ENCODE measurements around the gene FRAS1. TPM values are rescaled to one million over a fixed set of nuclear protein-coding genes. Genes with fewer than 3 reads are reported as not detected.
A peak's percentile ranks its signal among the peaks of the same experiment; 100 is the strongest.

The FRAS1 gene
- total and polyA plus RNA-seq, 2 donors (not counting 1 experiment from before 2014, with no cell fraction given) = 0.30 to 0.66 TPM

- H3K4me2 ChIP-seq (ENCODE audit: extremely low read depth, insufficient read depth, low read length) = no peak overlapping the region
- DNase-seq (ENCODE audit: low read depth in 2 of 2) = no peak
- no peak overlapping the region for H3K4me3 ChIP-seq (replicated peaks in 1 of 4; ENCODE audit: control extremely low read depth in 1 of 4, insufficient read depth in 1 of 4, low read depth in 3 of 4, low read length in 4 of 4)
- H3K9ac ChIP-seq (ENCODE audit: insufficient read depth, low read length) = no peak overlapping the region
- H3K36me3 ChIP-seq (ENCODE audit: control insufficient read depth, insufficient read depth, low read length) = no peaks in the 10 kb centered on the region
- no peak overlapping the region for H3K27ac ChIP-seq (ENCODE audit: insufficient read depth, low read length)
- no peaks in the 10 kb centered on the region for H3K27me3 ChIP-seq (ENCODE audit: control insufficient read depth, insufficient read depth, low read length)
- H4K20me1 ChIP-seq (ENCODE audit: control insufficient read depth, extremely low read depth, insufficient read depth, low read length) = no peaks in the 10 kb centered on the region
- TF ChIP-seq CTCF (conservative IDR thresholded peaks at IDR 0.05 in 1 of 2, IDR thresholded peaks at IDR 0.05 in 1 of 2; ENCODE audit: low read depth in 1 of 2, low read length in 2 of 2) = no peak
- TF ChIP-seq EZH2 (IDR thresholded peaks at IDR 0.05; ENCODE audit: low read length, missing control alignments) = no peak
- H3K79me2 ChIP-seq (ENCODE audit: control insufficient read depth, insufficient read depth, low read length) = no peaks in the 10 kb centered on the region
- H3K9me3 ChIP-seq (ENCODE audit: control insufficient read depth, insufficient read depth, low read depth, low read length) = no peaks in the 10 kb centered on the region
- H3K4me1 ChIP-seq (ENCODE audit: control insufficient read depth, extremely low read depth, insufficient read depth, low read length) = no peaks in the 10 kb centered on the region
- no peak overlapping the region for H2AFZ ChIP-seq (ENCODE audit: low read length)
Observed at GRCh38 chr4:78237360-78237759, 180.2 kb downstream of the FRAS1 start.

GRCh38 chr4:78242071-78242470 is 184.9 kb downstream of the FRAS1 start:
- H3K36me3 ChIP-seq (ENCODE audit: control insufficient read depth, insufficient read depth, low read length) = no peaks in the 10 kb centered on the region
- DNase-seq (ENCODE audit: low read depth in 2 of 2) = peak; percentile 17 to 34
- H3K4me1 ChIP-seq (ENCODE audit: control insufficient read depth, extremely low read depth, insufficient read depth, low read length) = no peaks in the 10 kb centered on the region
- H3K9me3 ChIP-seq (ENCODE audit: control insufficient read depth, insufficient read depth, low read depth, low read length) = no peaks in the 10 kb centered on the region
- TF ChIP-seq EZH2 (IDR thresholded peaks at IDR 0.05; ENCODE audit: low read length, missing control alignments) = no peak
- no peak for TF ChIP-seq CTCF (conservative IDR thresholded peaks at IDR 0.05 in 1 of 2, IDR thresholded peaks at IDR 0.05 in 1 of 2; ENCODE audit: low read depth in 1 of 2, low read length in 2 of 2)
- H3K9ac ChIP-seq (ENCODE audit: insufficient read depth, low read length) = no peak overlapping the region
- no peak overlapping the region for H3K4me2 ChIP-seq (ENCODE audit: extremely low read depth, insufficient read depth, low read length)
- H2AFZ ChIP-seq (ENCODE audit: low read length) = no peak overlapping the region
- no peaks in the 10 kb centered on the region for H3K27me3 ChIP-seq (ENCODE audit: control insufficient read depth, insufficient read depth, low read length)
- H3K79me2 ChIP-seq (ENCODE audit: control insufficient read depth, insufficient read depth, low read length) = no peaks in the 10 kb centered on the region
- no peak overlapping the region for H3K27ac ChIP-seq (ENCODE audit: insufficient read depth, low read length)
- no peak overlapping the region for H3K4me3 ChIP-seq (replicated peaks in 1 of 4; ENCODE audit: control extremely low read depth in 1 of 4, insufficient read depth in 1 of 4, low read depth in 3 of 4, low read length in 4 of 4)
- no peaks in the 10 kb centered on the region for H4K20me1 ChIP-seq (ENCODE audit: control insufficient read depth, extremely low read depth, insufficient read depth, low read length)

GRCh38 chr4:78244705-78245485 is 187.8 kb downstream of the FRAS1 start:
- no peak overlapping the region for H2AFZ ChIP-seq (ENCODE audit: low read length)
- no peaks in the 10 kb centered on the region for H3K79me2 ChIP-seq (ENCODE audit: control insufficient read depth, insufficient read depth, low read length)
- no peaks in the 10 kb centered on the region for H3K4me1 ChIP-seq (ENCODE audit: control insufficient read depth, extremely low read depth, insufficient read depth, low read length)
- no peaks in the 10 kb centered on the region for H4K20me1 ChIP-seq (ENCODE audit: control insufficient read depth, extremely low read depth, insufficient read depth, low read length)
- DNase-seq (ENCODE audit: low read depth in 2 of 2) = no peak
- no peak overlapping the region for H3K27ac ChIP-seq (ENCODE audit: insufficient read depth, low read length)
- no peaks in the 10 kb centered on the region for H3K36me3 ChIP-seq (ENCODE audit: control insufficient read depth, insufficient read depth, low read length)
- H3K9me3 ChIP-seq (ENCODE audit: control insufficient read depth, insufficient read depth, low read depth, low read length) = no peaks in the 10 kb centered on the region
- no peak overlapping the region for H3K4me2 ChIP-seq (ENCODE audit: extremely low read depth, insufficient read depth, low read length)
- H3K27me3 ChIP-seq (ENCODE audit: control insufficient read depth, insufficient read depth, low read length) = no peaks in the 10 kb centered on the region
- no peak for TF ChIP-seq CTCF (conservative IDR thresholded peaks at IDR 0.05 in 1 of 2, IDR thresholded peaks at IDR 0.05 in 1 of 2; ENCODE audit: low read depth in 1 of 2, low read length in 2 of 2)
- no peak for TF ChIP-seq EZH2 (IDR thresholded peaks at IDR 0.05; ENCODE audit: low read length, missing control alignments)
- no peak overlapping the region for H3K4me3 ChIP-seq (replicated peaks in 1 of 4; ENCODE audit: control extremely low read depth in 1 of 4, insufficient read depth in 1 of 4, low read depth in 3 of 4, low read length in 4 of 4)
- no peak overlapping the region for H3K9ac ChIP-seq (ENCODE audit: insufficient read depth, low read length)

All from fibroblast of lung (primary cell).